GM18520 (cell line): ENCODE data around the gene STX10.
A peak's percentile ranks its signal among the peaks of the same experiment; 100 is the strongest.

Source experiments
- ATAC-seq: cut with Tn5 transposase; IDR thresholded peaks from one replicate; pipeline ENCODE4 v1.9.1; 2021; ENCODE audit not compliant: unreplicated experiment

Gene STX10

DNA sequence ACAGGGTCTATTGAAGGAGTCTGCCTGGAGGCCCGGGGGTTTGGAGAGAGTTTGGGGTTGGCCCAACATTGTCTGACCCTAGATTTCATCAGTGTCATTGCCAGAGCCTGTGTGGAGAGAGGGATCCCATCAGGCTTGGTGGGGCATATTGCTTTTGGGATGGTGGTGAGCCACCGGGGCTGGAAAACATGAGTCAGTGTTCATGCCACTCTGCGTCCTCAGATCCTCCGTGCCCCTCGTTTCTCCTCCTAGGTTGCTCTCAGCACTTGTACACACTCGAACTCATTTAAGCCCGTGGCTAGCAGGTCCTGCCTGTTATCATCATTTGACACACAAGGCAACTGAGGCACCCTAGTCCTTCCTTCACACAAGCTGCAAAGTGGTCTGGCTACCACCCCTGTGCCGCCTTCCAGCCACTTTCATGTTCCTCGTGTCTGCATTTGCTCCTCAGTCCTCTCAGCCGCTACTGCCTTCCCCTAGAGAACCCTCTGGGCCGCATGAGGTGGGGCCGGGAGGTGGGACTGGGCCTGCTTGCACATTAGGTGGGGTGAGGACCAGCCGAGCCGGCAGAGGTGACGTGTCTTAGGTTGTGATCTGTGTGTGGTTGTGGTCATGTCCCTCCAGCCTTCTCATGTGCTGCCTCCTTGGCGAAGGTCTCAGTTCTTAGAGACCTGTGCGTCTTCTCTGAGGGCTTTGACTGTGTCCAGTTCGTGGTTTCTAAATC is 28.5 kb downstream of the STX10 start:
- no peak for ATAC-seq

DNA sequence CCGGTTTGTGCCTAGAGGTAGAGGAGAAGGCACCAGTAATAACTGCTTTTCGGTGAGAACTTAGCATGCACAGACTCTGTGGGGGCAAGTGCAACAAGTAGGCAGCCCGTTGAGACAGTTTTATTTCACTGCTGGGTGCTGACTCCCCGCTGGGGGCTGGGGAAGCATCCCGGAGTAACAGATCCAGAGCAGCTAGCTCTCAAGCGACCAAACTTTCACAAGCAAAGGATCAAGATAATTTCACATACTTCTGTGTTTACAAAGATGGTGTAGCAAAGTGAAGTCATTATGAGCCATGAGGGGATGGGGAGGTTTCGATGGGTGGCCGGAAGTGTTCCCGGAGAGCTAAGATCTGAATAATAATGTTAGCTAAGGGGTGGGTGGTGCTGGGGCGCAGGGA is 29.4 kb downstream of the STX10 start:
- ATAC-seq, result no peak

- no peak for ATAC-seq
Observed at GRCh38 chr19:13120031-13120430, 30.1 kb downstream of the STX10 start.

- no peak for ATAC-seq
Observed at GRCh38 chr19:13119627-13120026, 30.5 kb downstream of the STX10 start.

- ATAC-seq, result no peak
Observed at GRCh38 chr19:13118424-13119193, 31.6 kb downstream of the STX10 start.

DNA sequence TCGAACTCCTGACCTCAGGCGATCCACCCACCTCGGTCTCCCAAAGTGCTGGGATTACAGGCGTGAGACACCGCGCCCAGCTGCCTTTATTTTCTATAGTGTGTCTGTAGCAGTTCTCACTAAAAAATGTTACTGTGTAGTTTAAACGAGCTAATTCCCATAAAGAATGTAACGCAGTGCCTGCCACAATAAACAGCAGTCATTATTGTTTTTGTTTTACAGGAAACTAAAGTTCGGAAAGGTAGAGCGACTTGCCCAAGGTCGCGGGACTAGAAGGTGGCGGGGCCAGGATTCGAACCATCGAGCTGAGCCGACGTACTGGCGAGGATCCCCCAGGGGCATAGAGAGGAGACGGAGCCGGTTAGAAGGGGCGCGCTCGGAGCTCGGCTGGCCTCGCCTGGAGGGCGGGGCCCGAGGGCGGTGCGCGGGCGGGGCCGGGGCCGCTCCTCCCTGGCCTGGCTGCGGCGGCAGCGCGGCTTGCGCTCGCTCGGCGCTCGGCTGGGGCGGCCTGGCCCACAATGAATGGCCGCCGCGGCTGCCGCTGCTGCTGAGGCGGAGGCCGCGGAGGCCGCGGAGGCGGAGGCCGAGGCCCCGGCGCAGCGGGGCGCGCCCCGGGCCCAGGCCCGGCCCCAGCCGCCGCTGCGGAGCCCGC is 32.3 kb downstream of the STX10 start, which contains the start of gene NACC1:
TSS of gene NACC1 (plus strand) at position 493 of the 652 bp plus-strand sequence. CDS start 16,944 bp downstream, outside the sequence.
- peak; percentile 59 for ATAC-seq

DNA sequence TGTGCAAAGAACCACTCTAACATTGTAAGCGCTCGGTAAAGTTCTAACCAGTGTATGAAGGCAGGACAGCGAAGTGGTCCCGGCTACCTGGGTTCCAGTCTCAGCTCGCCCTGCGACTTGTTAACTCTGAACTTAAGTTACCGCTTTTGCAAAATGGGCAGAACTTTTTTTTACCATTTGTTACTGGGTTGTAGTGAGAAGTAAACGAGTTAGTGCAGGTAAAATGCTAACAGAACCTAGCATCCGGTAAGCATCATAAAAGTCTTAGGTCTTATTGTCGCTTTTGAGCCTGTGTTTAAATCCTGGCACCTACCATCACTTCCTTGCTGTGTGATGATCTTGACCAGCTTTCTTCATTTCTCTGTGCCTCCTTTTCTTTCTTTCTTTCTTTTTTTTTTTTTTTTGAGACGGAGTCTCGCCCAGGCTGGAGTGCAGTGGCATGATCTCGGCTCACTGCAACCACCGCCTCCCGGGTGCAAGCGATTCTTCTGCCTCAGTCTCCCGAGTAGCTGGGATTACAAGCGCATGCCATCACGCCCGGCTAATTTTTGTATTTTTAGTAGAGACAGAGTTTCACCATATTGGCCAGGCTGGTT is 32.9 kb downstream of the STX10 start:
- ATAC-seq, result no peak

DNA sequence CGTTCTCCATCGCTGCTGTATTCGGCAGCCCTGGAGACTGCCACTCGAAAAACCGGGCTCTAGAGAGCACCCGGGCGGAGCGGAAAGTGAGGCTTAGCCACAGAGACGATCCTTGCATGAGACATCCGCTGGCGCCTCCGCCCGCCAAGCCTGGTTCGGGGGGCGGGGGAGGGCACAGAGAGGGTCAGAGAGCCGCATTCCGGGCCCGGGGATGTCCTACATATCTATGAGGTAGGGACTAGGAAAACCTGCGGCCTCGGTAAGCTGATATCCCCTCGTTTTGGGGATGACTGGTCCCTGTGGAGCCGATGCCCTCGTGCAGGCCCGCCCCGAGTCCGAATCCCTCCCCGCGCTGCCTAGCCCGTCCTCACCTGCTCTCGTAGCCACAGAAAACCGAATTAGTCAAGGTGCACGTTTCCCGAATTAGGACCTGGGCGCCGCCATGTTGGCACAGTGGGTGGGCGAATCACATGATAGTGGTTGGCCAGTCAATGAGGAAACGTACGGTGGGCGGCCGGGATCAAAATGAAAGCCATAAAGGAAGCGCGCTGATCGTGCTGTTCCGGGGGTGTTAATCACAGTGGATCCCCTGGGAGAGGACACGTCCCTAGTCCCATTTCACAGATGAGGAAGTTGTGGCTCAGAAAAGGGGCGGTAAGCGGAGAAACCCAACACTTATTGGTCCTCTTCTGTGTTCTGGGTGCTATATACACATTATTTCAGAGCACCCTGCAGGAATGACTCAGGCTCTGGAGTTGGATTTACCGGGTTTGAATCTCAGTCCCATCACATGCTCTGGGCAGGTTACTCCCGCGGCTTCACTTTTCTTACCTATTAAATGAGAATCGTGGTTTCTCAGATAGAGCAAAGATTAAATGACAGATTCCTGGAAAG is 33.6 kb downstream of the STX10 start, which contains the start of gene TRMT1:
TSS of gene TRMT1 (minus strand) at position 459 of the 894 bp plus-strand sequence. CDS start at position 118, 341 bp downstream.
- no peak for ATAC-seq

DNA sequence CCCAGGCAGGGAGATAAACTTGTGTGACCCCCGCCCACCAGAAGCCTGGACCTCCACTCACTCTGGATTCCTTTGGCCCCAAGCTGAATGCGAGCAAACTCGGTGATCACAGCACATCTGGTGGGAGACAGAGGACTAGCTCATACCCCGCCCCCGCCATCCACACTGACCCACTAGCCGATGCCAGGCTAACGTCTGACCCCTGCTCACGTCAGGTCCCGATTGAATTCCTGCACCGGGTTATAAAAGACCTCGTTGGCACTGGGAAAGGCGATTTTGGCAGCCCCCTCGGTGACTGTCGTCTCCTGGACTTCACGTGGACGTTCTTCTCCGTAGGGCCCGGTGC is 34.3 kb downstream of the STX10 start:
- no peak for ATAC-seq

DNA sequence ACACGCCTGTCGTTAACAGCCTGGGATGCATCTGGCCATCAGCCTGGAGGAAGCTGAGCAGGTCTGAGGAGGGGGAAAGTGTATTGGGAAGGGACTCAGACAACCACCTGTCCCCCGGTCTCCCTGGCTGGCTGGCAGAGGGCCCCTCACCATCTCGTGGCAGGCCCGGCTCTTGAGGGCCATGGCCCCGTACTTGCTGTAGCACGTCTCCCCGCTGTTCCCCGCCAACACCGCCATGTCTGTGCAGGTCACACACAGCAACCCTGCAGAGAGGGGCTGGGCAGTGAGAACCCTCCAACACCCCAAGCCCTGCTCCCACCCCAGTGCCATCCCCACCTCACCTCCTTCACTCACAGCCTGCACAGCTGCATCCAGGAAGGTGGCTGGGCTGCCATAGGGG is 37.6 kb downstream of the STX10 start:
- no peak for ATAC-seq

GRCh38 chr19:13110099-13110610 is 40.0 kb downstream of the STX10 start:
- no peak for ATAC-seq

GRCh38 chr19:13109361-13110098 is 40.6 kb downstream of the STX10 start:
- no peak for ATAC-seq

DNA sequence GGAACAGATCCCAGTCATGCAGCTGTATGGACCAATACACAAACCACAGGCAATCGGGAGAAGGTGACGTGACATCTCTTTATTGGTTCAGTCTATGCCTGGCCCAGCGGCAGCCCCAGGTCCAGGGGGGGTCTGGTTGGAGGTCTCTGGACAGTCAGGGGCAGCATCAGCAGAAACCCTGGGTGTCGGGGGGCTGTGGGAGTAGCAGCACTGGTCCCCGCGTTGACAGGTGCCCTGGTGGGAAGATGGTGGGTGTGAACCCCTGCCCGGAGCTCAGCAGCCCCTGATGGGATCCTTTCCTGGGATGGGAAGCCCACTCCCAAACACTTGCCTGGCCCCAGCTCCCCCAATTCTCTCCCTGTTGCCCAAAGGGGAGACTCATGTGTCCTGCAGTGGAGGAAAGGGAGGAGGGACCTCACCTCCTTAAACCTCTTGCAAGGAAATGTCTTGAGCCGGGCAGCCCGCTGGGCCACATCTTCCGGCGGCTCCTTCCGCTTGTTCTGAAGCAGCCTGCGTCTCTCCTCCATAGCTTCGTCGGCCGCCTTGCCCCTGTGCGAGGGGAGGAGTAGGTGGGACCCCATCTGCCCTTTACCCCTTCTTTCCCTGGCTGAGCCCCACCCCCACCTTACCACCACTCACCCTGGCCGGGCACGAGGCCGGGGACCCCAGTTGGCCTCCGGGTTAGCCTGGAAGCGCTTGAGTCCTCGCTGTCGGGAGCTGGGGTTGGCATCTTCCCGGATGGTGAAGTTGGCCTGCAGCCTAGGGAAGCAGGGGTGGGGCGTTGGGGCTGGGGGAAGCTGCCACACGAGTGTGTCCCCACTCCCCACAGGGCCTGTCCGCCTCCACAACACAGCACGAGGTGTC is 45.1 kb downstream of the STX10 start:
- no peak for ATAC-seq

DNA sequence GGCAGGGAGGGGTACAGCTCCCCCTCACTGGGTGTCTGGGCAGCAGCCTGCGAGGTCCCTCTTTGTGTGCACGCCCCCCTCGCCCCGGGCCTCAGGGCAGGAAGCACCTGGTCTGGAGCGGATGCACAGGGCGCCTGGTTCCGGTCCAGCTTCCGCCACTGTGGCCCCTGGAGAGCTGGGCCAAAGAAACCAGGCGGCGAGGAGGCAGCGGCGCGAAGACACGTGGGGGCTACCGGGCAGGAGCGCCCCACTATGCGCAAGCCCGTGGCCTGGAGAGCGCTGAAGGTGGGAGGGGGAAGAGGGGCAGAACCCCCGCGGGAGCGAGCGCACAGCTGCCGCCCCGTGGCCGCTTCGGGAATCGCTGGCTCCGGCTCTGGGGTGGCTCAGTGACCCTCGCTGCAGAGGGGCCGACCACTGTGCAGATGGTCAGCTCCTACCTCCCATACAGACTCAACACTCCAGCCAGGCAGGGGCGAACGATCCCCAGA is 45.8 kb downstream of the STX10 start:
- no peak for ATAC-seq

GRCh38 chr19:13103581-13104359 is 46.4 kb downstream of the STX10 start:
- ATAC-seq, result no peak

- no peak for ATAC-seq
Observed at GRCh38 chr19:13102666-13103580, 47.3 kb downstream of the STX10 start, which contains the start of gene LYL1. Gene LYL1, minus strand, starts transcription at chr19:13102858. Its CDS starts 1,687 bp downstream, at chr19:13101171.

- no peak for ATAC-seq
Observed at GRCh38 chr19:13102416-13102665, 47.8 kb downstream of the STX10 start.
